ENCODE measurements around the gene FGL2. TPM values are rescaled to one million over a fixed set of nuclear protein-coding genes. Genes with fewer than 3 reads are reported as not detected.

Gene FGL2
- total RNA-seq, 4 donors from 2014 or later: 23.1 to 45.2 (median 33.6) TPM

DNA sequence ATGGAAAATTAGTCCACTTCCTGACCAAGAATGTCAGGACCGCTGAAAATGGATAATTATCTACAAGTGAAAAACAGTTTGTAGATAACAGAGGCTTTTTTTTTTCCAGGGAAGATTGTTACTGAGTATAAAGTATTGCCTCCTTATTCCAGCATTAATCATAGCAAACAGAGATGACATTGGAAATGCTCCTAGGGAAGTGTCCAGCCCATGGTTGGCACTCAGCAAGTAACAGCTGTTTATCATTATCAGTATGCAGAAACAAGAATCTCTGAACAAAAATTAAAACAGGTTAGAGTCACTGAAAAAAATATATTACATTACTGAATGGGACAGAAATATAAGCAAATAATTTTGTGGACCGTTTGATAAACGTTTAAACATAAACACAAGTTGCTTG is 14.6 kb downstream of the FGL2 start:
- no peaks in the 10 kb centered on the region for H3K36me3 ChIP-seq
- in situ Hi-C loops (cut with MboI; ENCODE audit: low pct_ligation_motif_present in 1 of 4, low pct_unique_long_range_greater_than_20kb in 1 of 4, low sequenced_read_pairs in 3 of 4) (no loop called here), intact Hi-C loops (cut with DNase I; ENCODE audit: low total_unique reads) (no loop called here)
- no peaks in the 10 kb centered on the region for H3K27me3 ChIP-seq
- H3K27ac ChIP-seq: peak overlapping the region in 2 of 4 donors; percentile 10 to 45
- TF ChIP-seq, protein P1, sequence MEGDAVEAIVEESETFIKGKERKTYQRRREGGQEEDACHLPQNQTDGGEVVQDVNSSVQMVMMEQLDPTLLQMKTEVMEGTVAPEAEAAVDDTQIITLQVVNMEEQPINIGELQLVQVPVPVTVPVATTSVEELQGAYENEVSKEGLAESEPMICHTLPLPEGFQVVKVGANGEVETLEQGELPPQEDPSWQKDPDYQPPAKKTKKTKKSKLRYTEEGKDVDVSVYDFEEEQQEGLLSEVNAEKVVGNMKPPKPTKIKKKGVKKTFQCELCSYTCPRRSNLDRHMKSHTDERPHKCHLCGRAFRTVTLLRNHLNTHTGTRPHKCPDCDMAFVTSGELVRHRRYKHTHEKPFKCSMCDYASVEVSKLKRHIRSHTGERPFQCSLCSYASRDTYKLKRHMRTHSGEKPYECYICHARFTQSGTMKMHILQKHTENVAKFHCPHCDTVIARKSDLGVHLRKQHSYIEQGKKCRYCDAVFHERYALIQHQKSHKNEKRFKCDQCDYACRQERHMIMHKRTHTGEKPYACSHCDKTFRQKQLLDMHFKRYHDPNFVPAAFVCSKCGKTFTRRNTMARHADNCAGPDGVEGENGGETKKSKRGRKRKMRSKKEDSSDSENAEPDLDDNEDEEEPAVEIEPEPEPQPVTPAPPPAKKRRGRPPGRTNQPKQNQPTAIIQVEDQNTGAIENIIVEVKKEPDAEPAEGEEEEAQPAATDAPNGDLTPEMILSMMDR (IDR thresholded peaks at IDR 0.05): no peak
- TF ChIP-seq POLR2A (IDR thresholded peaks at IDR 0.05): no peak
- no peak for TF ChIP-seq POLR2AphosphoS5 (IDR thresholded peaks at IDR 0.05)
- no peak for TF ChIP-seq EP300 (IDR thresholded peaks at IDR 0.05; ENCODE audit: low read depth)
- no peak overlapping the region for H3K4me3 ChIP-seq
- DNase-seq: no peak
- H3K4me1 ChIP-seq: peaks cover 0 to 35% (median 9%) of the 10 kb centered on the region in 4 donors
- 63 to 74% methylated on average over 1 to 3 of the region's 3 CpGs for WGBS, 2 donors (ENCODE audit: low coverage in 1 of 2)
- no peaks in the 10 kb centered on the region for H3K9me3 ChIP-seq

DNA sequence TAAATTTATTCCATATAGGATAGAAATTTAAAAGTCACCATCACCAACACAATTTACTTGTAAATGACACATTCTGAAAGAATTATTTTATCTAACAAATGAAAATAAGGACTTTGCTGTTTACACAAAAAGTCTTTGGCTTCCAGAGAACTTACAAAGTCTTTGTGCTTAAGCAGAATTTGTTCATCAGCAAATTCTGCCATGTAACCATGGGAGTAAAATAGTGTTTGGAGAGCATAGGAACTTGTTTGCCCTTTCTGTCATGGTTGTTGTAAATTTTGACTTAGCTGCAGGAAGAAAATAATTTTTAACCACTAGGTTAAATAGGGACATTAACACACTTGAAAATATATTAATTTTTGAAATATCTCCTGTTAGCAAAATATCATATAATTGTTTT is 15.2 kb downstream of the FGL2 start:
- Histone ChIP-seq H3K4me1 (peaks cover 0 to 35% (median 9%) of the 10 kb centered on the region in 4 donors), H3K4me3 (no peak overlapping the region), H3K27ac (peak overlapping the region in 2 of 4 donors; percentile 10 to 45), H3K36me3 (no peaks in the 10 kb centered on the region), H3K27me3 (no peaks in the 10 kb centered on the region), H3K9me3 (no peaks in the 10 kb centered on the region)
- TF ChIP-seq EP300 (IDR thresholded peaks at IDR 0.05; ENCODE audit: low read depth) (no peak), POLR2A (IDR thresholded peaks at IDR 0.05) (no peak), POLR2AphosphoS5 (IDR thresholded peaks at IDR 0.05) (no peak)
- TF ChIP-seq, protein P1 (IDR thresholded peaks at IDR 0.05): no peak
- in situ Hi-C loops (cut with MboI; ENCODE audit: low pct_ligation_motif_present in 1 of 4, low pct_unique_long_range_greater_than_20kb in 1 of 4, low sequenced_read_pairs in 3 of 4): no loop called here
- intact Hi-C loops (cut with DNase I; ENCODE audit: low total_unique reads): no loop called here
- DNase-seq: no peak

DNA sequence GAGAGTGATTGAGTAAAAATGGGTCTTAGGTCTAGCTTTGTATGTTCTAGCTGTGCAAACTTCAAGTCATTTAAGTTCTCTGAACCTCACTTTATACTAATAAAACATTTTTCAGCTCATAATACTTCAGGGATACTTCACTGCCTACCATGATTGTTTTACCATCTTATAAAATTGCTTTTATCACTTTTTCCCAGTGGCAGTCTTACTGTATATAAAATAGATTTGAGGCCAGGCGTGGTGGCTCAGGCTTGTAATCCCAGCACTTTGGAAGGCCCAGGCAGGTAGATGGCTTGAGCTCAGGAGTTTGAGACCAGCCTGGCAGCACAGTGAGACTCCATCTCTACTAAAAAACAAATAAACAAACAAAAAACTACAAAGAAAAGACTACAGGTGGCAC is 17.4 kb downstream of the FGL2 start:
- H3K36me3 ChIP-seq: no peaks in the 10 kb centered on the region
- intact Hi-C loops (cut with DNase I; ENCODE audit: low total_unique reads): no loop called here
- peaks cover 0 to 35% (median 9%) of the 10 kb centered on the region in 4 donors for H3K4me1 ChIP-seq
- no peak for DNase-seq
- in situ Hi-C loops (cut with MboI; ENCODE audit: low pct_ligation_motif_present in 1 of 4, low pct_unique_long_range_greater_than_20kb in 1 of 4, low sequenced_read_pairs in 3 of 4): no loop called here
- 0 to 50% methylated on average over 1 of the region's 1 CpG for WGBS, 2 donors (ENCODE audit: low coverage in 1 of 2)
- H3K4me3 ChIP-seq: no peak overlapping the region
- TF ChIP-seq, protein P1 (IDR thresholded peaks at IDR 0.05): no peak
- TF ChIP-seq EP300 (IDR thresholded peaks at IDR 0.05; ENCODE audit: low read depth): no peak
- TF ChIP-seq POLR2A (IDR thresholded peaks at IDR 0.05): no peak
- no peak for TF ChIP-seq POLR2AphosphoS5 (IDR thresholded peaks at IDR 0.05)
- H3K27ac ChIP-seq: peak overlapping the region in 3 of 4 donors; percentile 58 to 65 (median 65)
- H3K9me3 ChIP-seq: no peaks in the 10 kb centered on the region
- no peaks in the 10 kb centered on the region for H3K27me3 ChIP-seq

DNA sequence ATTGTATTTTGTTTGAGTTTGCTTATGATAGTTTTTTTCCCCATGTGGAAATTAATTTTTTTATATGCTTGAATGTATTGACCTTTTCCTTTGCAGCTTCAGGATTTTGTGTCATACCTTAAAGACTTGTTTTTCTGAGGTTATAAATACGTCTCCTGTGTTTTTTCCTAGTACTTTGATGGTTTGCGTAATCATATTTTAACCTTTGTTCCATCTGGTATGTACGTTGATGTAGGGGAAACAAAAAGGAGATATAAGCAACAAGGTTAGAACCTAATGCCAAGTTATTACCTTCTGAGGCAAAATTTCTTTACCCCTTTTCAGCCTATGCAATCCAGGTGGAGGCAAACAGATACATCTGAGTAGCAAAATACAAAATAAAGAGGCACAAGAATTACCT is 17.9 kb downstream of the FGL2 start:
- WGBS, 2 donors (ENCODE audit: low coverage in 1 of 2): 50 to 59% methylated on average over 3 of the region's 3 CpGs
- no peak for TF ChIP-seq POLR2A (IDR thresholded peaks at IDR 0.05)
- TF ChIP-seq POLR2AphosphoS5 (IDR thresholded peaks at IDR 0.05): no peak
- TF ChIP-seq, protein P1 (IDR thresholded peaks at IDR 0.05): no peak
- no peak for TF ChIP-seq EP300 (IDR thresholded peaks at IDR 0.05; ENCODE audit: low read depth)
- no peaks in the 10 kb centered on the region for H3K27me3 ChIP-seq
- H3K9me3 ChIP-seq: no peaks in the 10 kb centered on the region
- peaks cover 0 to 35% (median 9%) of the 10 kb centered on the region in 4 donors for H3K4me1 ChIP-seq
- intact Hi-C loops (cut with DNase I; ENCODE audit: low total_unique reads): no loop called here
- peak overlapping the region in 3 of 4 donors; percentile 58 to 65 (median 65) for H3K27ac ChIP-seq
- H3K4me3 ChIP-seq: no peak overlapping the region
- no peaks in the 10 kb centered on the region for H3K36me3 ChIP-seq
- DNase-seq: no peak
- in situ Hi-C loops (cut with MboI; ENCODE audit: low pct_ligation_motif_present in 1 of 4, low pct_unique_long_range_greater_than_20kb in 1 of 4, low sequenced_read_pairs in 3 of 4): no loop called here

Data from transverse colon (tissue), 4 donors.